H9 (cell line): Measurements from ENCODE around the gene CNNM4. TPM values are rescaled to one million over a fixed set of nuclear protein-coding genes. Genes with fewer than 3 reads are reported as not detected.
A peak's percentile ranks its signal among the peaks of the same experiment; 100 is the strongest.

Source experiments
- DNase-seq: peaks from one replicate; pipeline ENCODE4 v3.0.0-alpha.2; 2017
- H2AFZ ChIP-seq: one replicate; pipeline ENCODE4 v1.6.1; 2013; ENCODE audit warnings: mild to moderate bottlenecking, low read length, control low read depth, moderate library complexity
- H2AK5ac ChIP-seq: 2 replicates; pipeline ENCODE4 v1.6.1; 2013; ENCODE audit warnings: low read length, control low read depth, mixed read lengths; ENCODE audit not compliant: insufficient read length
- H2BK120ac ChIP-seq: one replicate; pipeline ENCODE4 v1.6.1; 2013; ENCODE audit warnings: low read depth, mild to moderate bottlenecking, low read length, control low read depth, inconsistent platforms; ENCODE audit not compliant: poor library complexity, severe bottlenecking
- H2BK12ac ChIP-seq: 2 replicates; pipeline ENCODE4 v1.6.1; 2013; ENCODE audit warnings: low read length, control low read depth, mixed read lengths, low read depth; ENCODE audit not compliant: insufficient read length
- H2BK15ac ChIP-seq: 2 replicates; pipeline ENCODE4 v1.6.1; 2013; ENCODE audit warnings: low read depth, low read length, control low read depth
- H2BK20ac ChIP-seq: one replicate; pipeline ENCODE4 v1.6.1; 2013; ENCODE audit warnings: low read depth, mild to moderate bottlenecking, low read length, control low read depth, inconsistent platforms; ENCODE audit not compliant: poor library complexity, severe bottlenecking
- H2BK5ac ChIP-seq: 2 replicates; pipeline ENCODE4 v1.6.1; 2013; ENCODE audit warnings: low read length, control low read depth, mixed read lengths; ENCODE audit not compliant: insufficient read length
- H3K14ac ChIP-seq: 2 replicates; pipeline ENCODE4 v1.6.1; 2013; ENCODE audit warnings: low read length, control low read depth; ENCODE audit not compliant: insufficient read depth
- H3K18ac ChIP-seq: 2 replicates; pipeline ENCODE4 v1.6.1; 2013; ENCODE audit warnings: low read depth, mild to moderate bottlenecking, mixed read lengths, low read length, control low read depth; ENCODE audit not compliant: insufficient read length
- H3K23ac ChIP-seq: 2 replicates; pipeline ENCODE4 v1.6.1; 2013; ENCODE audit warnings: low read length, control low read depth, mixed read lengths, low read depth; ENCODE audit not compliant: insufficient read length
- H3K23me2 ChIP-seq: 2 replicates; pipeline ENCODE4 v1.6.1; 2013; ENCODE audit warnings: low read depth, mild to moderate bottlenecking, mixed read lengths, low read length, control low read depth; ENCODE audit not compliant: insufficient read length, poor library complexity, severe bottlenecking
- H3K27ac ChIP-seq: 2 replicates; pipeline ENCODE4 v1.5.1; 2013; ENCODE audit warnings: low read length, control low read depth, mixed read lengths, low read depth; ENCODE audit not compliant: insufficient read length
- H3K27me3 ChIP-seq: 2 replicates; pipeline ENCODE4 v1.6.1; 2013; ENCODE audit warnings: low read length, control low read depth, inconsistent platforms; ENCODE audit not compliant: insufficient read depth
- H3K4ac ChIP-seq: 2 replicates; pipeline ENCODE4 v1.6.1; 2013; ENCODE audit warnings: low read depth, mild to moderate bottlenecking, control low read depth, inconsistent platforms, low read length, moderate library complexity
- H3K4me1 ChIP-seq: 2 replicates; pipeline ENCODE4 v1.6.1; 2013; ENCODE audit warnings: low read length, control low read depth, inconsistent platforms; ENCODE audit not compliant: insufficient read depth
- H3K4me2 ChIP-seq: 2 replicates; pipeline ENCODE4 v1.6.1; 2013; ENCODE audit warnings: low read length, control low read depth, mixed read lengths; ENCODE audit not compliant: insufficient read length, insufficient read depth
- H3K56ac ChIP-seq: 2 replicates; pipeline ENCODE4 v1.6.1; 2013; ENCODE audit warnings: low read depth, mild to moderate bottlenecking, mixed read lengths, low read length, control low read depth; ENCODE audit not compliant: insufficient read length
- H3K79me1 ChIP-seq: 2 replicates; pipeline ENCODE4 v1.6.1; 2013; ENCODE audit warnings: low read depth, mild to moderate bottlenecking, moderate library complexity, low read length, control low read depth, inconsistent platforms; ENCODE audit not compliant: insufficient read depth, poor library complexity, severe bottlenecking
- H3K79me2 ChIP-seq: 2 replicates; pipeline ENCODE4 v1.6.1; 2013; ENCODE audit warnings: low read length, control low read depth, inconsistent platforms; ENCODE audit not compliant: insufficient read depth
- H3K9ac ChIP-seq: 2 replicates; pipeline ENCODE4 v1.6.1; 2013; ENCODE audit warnings: low read length, control low read depth, mixed read lengths; ENCODE audit not compliant: insufficient read length; ENCODE audit errors: extremely low read depth
- H3K9me3 ChIP-seq: one replicate; pipeline ENCODE4 v1.6.1; 2013; ENCODE audit warnings: low read depth, low read length, inconsistent platforms; ENCODE audit not compliant: control insufficient read depth
- H3T11ph ChIP-seq: one replicate; pipeline ENCODE4 v1.6.1; 2013; ENCODE audit warnings: mild to moderate bottlenecking, low read length, control low read depth, inconsistent platforms
- H4K20me1 ChIP-seq: one replicate; pipeline ENCODE4 v1.6.1; 2013; ENCODE audit not compliant: control insufficient read depth, insufficient read length, insufficient read depth
- H4K5ac ChIP-seq: 2 replicates; pipeline ENCODE4 v1.6.1; 2013; ENCODE audit warnings: low read depth, mild to moderate bottlenecking, mixed read lengths, low read length, control low read depth; ENCODE audit not compliant: insufficient read length
- H4K8ac ChIP-seq: replicated peaks from 2 replicates; pipeline ENCODE4 v1.6.1; 2013; ENCODE audit warnings: low read length, control low read depth, mixed read lengths, low read depth; ENCODE audit not compliant: insufficient read length
- H4K91ac ChIP-seq: 2 replicates; pipeline ENCODE4 v1.6.1; 2013; ENCODE audit warnings: low read depth, mild to moderate bottlenecking, moderate library complexity, mixed read lengths, low read length, control low read depth; ENCODE audit not compliant: insufficient read length
- H3K27ac Mint-ChIP-seq, 3 experiments: 2 replicates in 2 of 3; 3 replicates in 1 of 3; pipeline ENCODE4 v1.8.0; 2020 to 2021; ENCODE audit warnings: mixed read lengths in 3 of 3, mild to moderate bottlenecking in 1 of 3, moderate library complexity in 1 of 3
- H3K27me3 Mint-ChIP-seq: 2 replicates; pipeline ENCODE4 v1.8.0; 2021; ENCODE audit warnings: low read depth, mild to moderate bottlenecking, moderate library complexity, mixed read lengths
- H3K36me3 Mint-ChIP-seq, 3 experiments: 2 replicates in 2 of 3; 3 replicates in 1 of 3; pipeline ENCODE4 v1.8.0; 2020 to 2021; ENCODE audit warnings: low read depth in 3 of 3, mixed read lengths in 3 of 3; ENCODE audit not compliant: insufficient read depth in 1 of 3
- H3K4me1 Mint-ChIP-seq, 2 experiments: 2 replicates each; pipeline ENCODE4 v1.8.0; 2020; ENCODE audit warnings: mixed read lengths in 2 of 2
- H3K4me3 Mint-ChIP-seq, 2 experiments: 2 replicates in 1 of 2; 3 replicates in 1 of 2; pipeline ENCODE4 v1.8.0; 2020 to 2021; ENCODE audit warnings: mild to moderate bottlenecking in 2 of 2, mixed read lengths in 2 of 2, moderate library complexity in 1 of 2
- H3K9me3 Mint-ChIP-seq, 2 experiments: 2 replicates in 1 of 2; 3 replicates in 1 of 2; pipeline ENCODE4 v1.8.0; 2020; ENCODE audit warnings: mild to moderate bottlenecking in 2 of 2, mixed read lengths in 2 of 2, moderate library complexity in 1 of 2
- WGBS: extraction: QIAGEN DNeasy Blood & Tissue Kit; methylation state at CpG from one replicate; pipeline ENCODE4 v1.1.7; 2013; ENCODE audit warnings: missing lambda C conversion rate, low lambda C conversion rate, mixed read lengths; ENCODE audit not compliant: insufficient read length; ENCODE audit errors: extremely low coverage; 5-methylcytosine and 5-hydroxymethylcytosine counted together
- total RNA-seq: library from RNA; stranded (reverse); gene quantifications from 2 replicates; pipeline ENCODE4 v1.2.1, GENCODE V29; 2021
- TF ChIP-seq, protein P1 (sequence below): fragments of 200-600 bp; sonication (generic); conservative IDR thresholded peaks from 3 replicates; pipeline ENCODE4 v1.8.0; 2021; ENCODE audit warnings: antibody characterized with exemption, mild to moderate bottlenecking

CNNM4 gene
- total RNA-seq, 1 experiment from 2014 or later = 8.5 TPM

- no peak overlapping the region for H3K27ac Mint-ChIP-seq
These were observed 13.2 kb downstream of the CNNM4 start for GRCh38 chr2:96773922-96774321.

More at GRCh38 chr2:96773922-96774321, 13.2 kb downstream of the CNNM4 start:
- Histone ChIP-seq H3K27me3 (no peaks in the 10 kb centered on the region), H4K5ac (no peak overlapping the region), H3K4me1 (0 out of 2 replicates have a peak, but pooled peaks cover 2% of the 10 kb centered on the region), H3K14ac (no peak overlapping the region; the same call in 1 of the 2 replicates), H4K20me1 (no peaks in the 10 kb centered on the region), H3K9me3 (no peaks in the 10 kb centered on the region), H2BK120ac (no peak overlapping the region), H2BK5ac (no peak overlapping the region), H3K56ac (no peak overlapping the region), H3T11ph (no peak overlapping the region), H3K79me1 (no peaks in the 10 kb centered on the region), H4K8ac (no peak overlapping the region), H3K9ac (no peak overlapping the region), H3K4ac (no peak overlapping the region), H3K4me2 (no peak overlapping the region), H3K23ac (no peak overlapping the region), H2BK12ac (no peak overlapping the region), H3K23me2 (no peaks in the 10 kb centered on the region), H4K91ac (no peak overlapping the region), H2AFZ (no peak overlapping the region), H2BK15ac (no peak overlapping the region), H2BK20ac (no peak overlapping the region), H3K27ac (no peak overlapping the region), H3K79me2 (no peaks in the 10 kb centered on the region), H3K18ac (no peak overlapping the region), H2AK5ac (no peak overlapping the region)
- Mint-ChIP-seq H3K27me3 (no peaks in the 10 kb centered on the region), H3K4me1 (peaks cover 5 to 18% of the 10 kb centered on the region in 2 experiments; a peak in 3 of 4 replicates), H3K36me3 (no peaks in the 10 kb centered on the region; a peak in 1 of 7 replicates), H3K9me3 (peaks cover 0 to 4% of the 10 kb centered on the region in 2 experiments; a peak in 3 of 5 replicates), H3K4me3 (no peak overlapping the region)
- peak; percentile 56 for DNase-seq
- no CpG with 5 or more reads among the region's 7 CpGs for WGBS
- TF ChIP-seq, protein P1, sequence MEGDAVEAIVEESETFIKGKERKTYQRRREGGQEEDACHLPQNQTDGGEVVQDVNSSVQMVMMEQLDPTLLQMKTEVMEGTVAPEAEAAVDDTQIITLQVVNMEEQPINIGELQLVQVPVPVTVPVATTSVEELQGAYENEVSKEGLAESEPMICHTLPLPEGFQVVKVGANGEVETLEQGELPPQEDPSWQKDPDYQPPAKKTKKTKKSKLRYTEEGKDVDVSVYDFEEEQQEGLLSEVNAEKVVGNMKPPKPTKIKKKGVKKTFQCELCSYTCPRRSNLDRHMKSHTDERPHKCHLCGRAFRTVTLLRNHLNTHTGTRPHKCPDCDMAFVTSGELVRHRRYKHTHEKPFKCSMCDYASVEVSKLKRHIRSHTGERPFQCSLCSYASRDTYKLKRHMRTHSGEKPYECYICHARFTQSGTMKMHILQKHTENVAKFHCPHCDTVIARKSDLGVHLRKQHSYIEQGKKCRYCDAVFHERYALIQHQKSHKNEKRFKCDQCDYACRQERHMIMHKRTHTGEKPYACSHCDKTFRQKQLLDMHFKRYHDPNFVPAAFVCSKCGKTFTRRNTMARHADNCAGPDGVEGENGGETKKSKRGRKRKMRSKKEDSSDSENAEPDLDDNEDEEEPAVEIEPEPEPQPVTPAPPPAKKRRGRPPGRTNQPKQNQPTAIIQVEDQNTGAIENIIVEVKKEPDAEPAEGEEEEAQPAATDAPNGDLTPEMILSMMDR = no peak
